HepG2 (cell line): ENCODE measurements around the gene SLC29A3. TPM values are rescaled to one million over a fixed set of nuclear protein-coding genes. Genes with fewer than 3 reads are reported as not detected.

Experiments
- ATF7-NPFF ChIP-seq: sonication (generic); formaldehyde crosslinking; IDR thresholded peaks from 2 replicates; pipeline ENCODE4 v1.8.1; 2023; ENCODE audit warnings: mild to moderate bottlenecking, low read depth, missing genetic modification reagents, moderate library complexity
- CBX5 ChIP-seq: sonication (generic); formaldehyde crosslinking; IDR thresholded peaks from 2 replicates; pipeline ENCODE4 v1.4.0; 2020; ENCODE audit warnings: missing genetic modification reagents, borderline replicate concordance
- GABPB1 ChIP-seq: IDR thresholded peaks from 2 replicates; pipeline ENCODE4 v1.6.1; 2016; ENCODE audit warnings: mild to moderate bottlenecking, missing genetic modification reagents, moderate library complexity, missing compliant biosample characterization
- HIC2 ChIP-seq: sonication (generic); formaldehyde crosslinking; IDR thresholded peaks from 2 replicates; pipeline ENCODE4 v1.9.0; 2022; ENCODE audit warnings: low read depth, missing genetic modification reagents
- KDM4B ChIP-seq: sonication (generic); formaldehyde crosslinking; IDR thresholded peaks from 2 replicates; pipeline ENCODE4 v1.4.0; 2020; ENCODE audit warnings: missing genetic modification reagents
- KDM6A ChIP-seq: IDR thresholded peaks from 2 replicates; pipeline ENCODE4 v1.6.1; 2016; ENCODE audit warnings: low read depth
- MIXL1 ChIP-seq: IDR thresholded peaks from 2 replicates; pipeline ENCODE4 v1.6.1; 2016
- MLX ChIP-seq: IDR thresholded peaks from 2 replicates; pipeline ENCODE4 v1.6.1; 2016
- MYPOP ChIP-seq: sonication (generic); formaldehyde crosslinking; IDR thresholded peaks from 2 replicates; pipeline ENCODE4 v1.8.1; 2023; ENCODE audit warnings: mild to moderate bottlenecking, moderate library complexity, missing genetic modification reagents
- REPIN1 ChIP-seq: sonication (generic); formaldehyde crosslinking; IDR thresholded peaks from 2 replicates; pipeline ENCODE4 v1.8.0; 2022; ENCODE audit warnings: missing genetic modification reagents, low read depth, mild to moderate bottlenecking, borderline replicate concordance
- SOX6 ChIP-seq, 2 experiments: fragments of 450-650 bp in 1 of 2; sonication (generic) in 1 of 2; formaldehyde crosslinking in 1 of 2; IDR thresholded peaks; 2 replicates each; pipeline versions ENCODE4 v1.4.0 to v1.6.1; 2017 to 2020; ENCODE audit warnings: antibody characterized with exemption in 1 of 2, mild to moderate bottlenecking in 1 of 2, missing genetic modification reagents in 1 of 2
- ZNF143 ChIP-seq: sonication (generic); formaldehyde crosslinking; IDR thresholded peaks from 2 replicates; pipeline ENCODE4 v1.4.0; 2020; ENCODE audit warnings: missing genetic modification reagents
- ZNF510 ChIP-seq: sonication (generic); formaldehyde crosslinking; IDR thresholded peaks from 2 replicates; pipeline ENCODE4 v1.4.0; 2020; ENCODE audit warnings: low read depth, mild to moderate bottlenecking, missing genetic modification reagents
- ZNF781 ChIP-seq: sonication (generic); formaldehyde crosslinking; IDR thresholded peaks from 2 replicates; pipeline ENCODE4 v1.5.1; 2020; ENCODE audit warnings: borderline replicate concordance, mild to moderate bottlenecking, missing genetic modification reagents; ENCODE audit errors: not compliant biosample characterization
- polyA plus RNA-seq, 8 experiments: library from polyadenylated mRNA; depleted of rRNA in 3 of 8; stranded (reverse) in 7 of 8; unstranded in 1 of 8; fragments of >200 nt; fragmentation: Illumina TruSeq in 4 of 8; extraction: Trizol in 4 of 8; gene quantifications; 2 replicates each; pipeline versions ENCODE4 v1.2.1 to v1.2.3, GENCODE V29; 2011 to 2016; ENCODE audit warnings: low read depth in 4 of 8, missing spikeins in 1 of 8, mixed read lengths in 1 of 8; ENCODE audit not compliant: insufficient read depth in 1 of 8
- total RNA-seq, 5 experiments: library from RNA; depleted of rRNA; stranded (reverse); fragments of >200 nt; fragmentation: Illumina TruSeq; extraction: Trizol; gene quantifications; 2 replicates each; pipeline ENCODE4 v1.2.3, GENCODE V29; 2016; ENCODE audit warnings: low read depth in 1 of 5
- TF ChIP-seq, protein P1 (sequence below): sonication (generic); formaldehyde crosslinking; IDR thresholded peaks from 2 replicates; pipeline ENCODE4 v1.4.0; 2020; ENCODE audit warnings: missing genetic modification reagents
- TF ChIP-seq, protein P2 (sequence below): sonication (generic); IDR thresholded peaks from 2 replicates; pipeline ENCODE4 v1.6.1; 2016; ENCODE audit warnings: low read depth, borderline replicate concordance
- TF ChIP-seq, protein P3 (sequence below): IDR thresholded peaks from 2 replicates; pipeline ENCODE4 v1.4.0; 2020; ENCODE audit warnings: mild to moderate bottlenecking, missing genetic modification reagents

Gene SLC29A3
- total and polyA plus RNA-seq, 2 of the 13 experiments (the other 11 are each of a cell fraction or from before 2014, with no cell fraction given), result 8.6 to 11.8 TPM

GRCh38 chr10:71334221-71334791 is 15.2 kb downstream of the SLC29A3 start (continued):
- peak; percentile 48; the same call in 1 of the 2 replicates for TF ChIP-seq HIC2 (CRISPR knock-in tag)
- no peak for TF ChIP-seq CBX5
- TF ChIP-seq, protein P1, sequence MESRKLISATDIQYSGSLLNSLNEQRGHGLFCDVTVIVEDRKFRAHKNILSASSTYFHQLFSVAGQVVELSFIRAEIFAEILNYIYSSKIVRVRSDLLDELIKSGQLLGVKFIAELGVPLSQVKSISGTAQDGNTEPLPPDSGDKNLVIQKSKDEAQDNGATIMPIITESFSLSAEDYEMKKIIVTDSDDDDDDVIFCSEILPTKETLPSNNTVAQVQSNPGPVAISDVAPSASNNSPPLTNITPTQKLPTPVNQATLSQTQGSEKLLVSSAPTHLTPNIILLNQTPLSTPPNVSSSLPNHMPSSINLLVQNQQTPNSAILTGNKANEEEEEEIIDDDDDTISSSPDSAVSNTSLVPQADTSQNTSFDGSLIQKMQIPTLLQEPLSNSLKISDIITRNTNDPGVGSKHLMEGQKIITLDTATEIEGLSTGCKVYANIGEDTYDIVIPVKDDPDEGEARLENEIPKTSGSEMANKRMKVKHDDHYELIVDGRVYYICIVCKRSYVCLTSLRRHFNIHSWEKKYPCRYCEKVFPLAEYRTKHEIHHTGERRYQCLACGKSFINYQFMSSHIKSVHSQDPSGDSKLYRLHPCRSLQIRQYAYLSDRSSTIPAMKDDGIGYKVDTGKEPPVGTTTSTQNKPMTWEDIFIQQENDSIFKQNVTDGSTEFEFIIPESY, result no peak
- TF ChIP-seq MIXL1 (CRISPR knock-in tag), result no peak
- TF ChIP-seq GABPB1 (CRISPR knock-in tag), result peak; percentile 41; the same call in 1 of the 2 replicates
- 0 out of 2 replicates have a peak, but pooled peaks have one; percentile 2 for TF ChIP-seq ZNF510 (CRISPR knock-in tag)
- TF ChIP-seq KDM6A (CRISPR knock-in tag), result peak; percentile 80
- TF ChIP-seq, protein P2, sequence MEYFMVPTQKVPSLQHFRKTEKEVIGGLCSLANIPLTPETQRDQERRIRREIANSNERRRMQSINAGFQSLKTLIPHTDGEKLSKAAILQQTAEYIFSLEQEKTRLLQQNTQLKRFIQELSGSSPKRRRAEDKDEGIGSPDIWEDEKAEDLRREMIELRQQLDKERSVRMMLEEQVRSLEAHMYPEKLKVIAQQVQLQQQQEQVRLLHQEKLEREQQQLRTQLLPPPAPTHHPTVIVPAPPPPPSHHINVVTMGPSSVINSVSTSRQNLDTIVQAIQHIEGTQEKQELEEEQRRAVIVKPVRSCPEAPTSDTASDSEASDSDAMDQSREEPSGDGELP, result no peak
- no peak for TF ChIP-seq SOX6 (IDR thresholded peaks at IDR 0.05)
- peak; percentile 87 for TF ChIP-seq SOX6 (CRISPR knock-in tag; IDR thresholded peaks at IDR 0.05)
- TF ChIP-seq, protein P3, sequence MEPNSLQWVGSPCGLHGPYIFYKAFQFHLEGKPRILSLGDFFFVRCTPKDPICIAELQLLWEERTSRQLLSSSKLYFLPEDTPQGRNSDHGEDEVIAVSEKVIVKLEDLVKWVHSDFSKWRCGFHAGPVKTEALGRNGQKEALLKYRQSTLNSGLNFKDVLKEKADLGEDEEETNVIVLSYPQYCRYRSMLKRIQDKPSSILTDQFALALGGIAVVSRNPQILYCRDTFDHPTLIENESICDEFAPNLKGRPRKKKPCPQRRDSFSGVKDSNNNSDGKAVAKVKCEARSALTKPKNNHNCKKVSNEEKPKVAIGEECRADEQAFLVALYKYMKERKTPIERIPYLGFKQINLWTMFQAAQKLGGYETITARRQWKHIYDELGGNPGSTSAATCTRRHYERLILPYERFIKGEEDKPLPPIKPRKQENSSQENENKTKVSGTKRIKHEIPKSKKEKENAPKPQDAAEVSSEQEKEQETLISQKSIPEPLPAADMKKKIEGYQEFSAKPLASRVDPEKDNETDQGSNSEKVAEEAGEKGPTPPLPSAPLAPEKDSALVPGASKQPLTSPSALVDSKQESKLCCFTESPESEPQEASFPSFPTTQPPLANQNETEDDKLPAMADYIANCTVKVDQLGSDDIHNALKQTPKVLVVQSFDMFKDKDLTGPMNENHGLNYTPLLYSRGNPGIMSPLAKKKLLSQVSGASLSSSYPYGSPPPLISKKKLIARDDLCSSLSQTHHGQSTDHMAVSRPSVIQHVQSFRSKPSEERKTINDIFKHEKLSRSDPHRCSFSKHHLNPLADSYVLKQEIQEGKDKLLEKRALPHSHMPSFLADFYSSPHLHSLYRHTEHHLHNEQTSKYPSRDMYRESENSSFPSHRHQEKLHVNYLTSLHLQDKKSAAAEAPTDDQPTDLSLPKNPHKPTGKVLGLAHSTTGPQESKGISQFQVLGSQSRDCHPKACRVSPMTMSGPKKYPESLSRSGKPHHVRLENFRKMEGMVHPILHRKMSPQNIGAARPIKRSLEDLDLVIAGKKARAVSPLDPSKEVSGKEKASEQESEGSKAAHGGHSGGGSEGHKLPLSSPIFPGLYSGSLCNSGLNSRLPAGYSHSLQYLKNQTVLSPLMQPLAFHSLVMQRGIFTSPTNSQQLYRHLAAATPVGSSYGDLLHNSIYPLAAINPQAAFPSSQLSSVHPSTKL (CRISPR knock-in tag), result peak; percentile 62
- TF ChIP-seq ATF7-NPFF (CRISPR knock-in tag), result no peak
- TF ChIP-seq ZNF781 (CRISPR knock-in tag), result no peak
- TF ChIP-seq MYPOP (CRISPR knock-in tag), result peak; percentile 65; the same call in 1 of the 2 replicates
- TF ChIP-seq MLX (CRISPR knock-in tag), result no peak
- TF ChIP-seq KDM4B (CRISPR knock-in tag), result no peak
- no peak for TF ChIP-seq REPIN1 (CRISPR knock-in tag)
- TF ChIP-seq ZNF143 (CRISPR knock-in tag), result peak; percentile 42; the same call in 1 of the 2 replicates
